PC-9 (cell line): ENCODE data around the gene PAOX. TPM values are rescaled to one million over a fixed set of nuclear protein-coding genes. Genes with fewer than 3 reads are reported as not detected.

Experiments
- BruUV-seq: library from RNA; stranded (reverse); fragments of 400-500 nt; replicated peaks from 2 replicates; lab custom pipeline; 2021; lab: Mats Ljungman, UMichigan
- CTCF ChIA-PET: fragments of 300-600 bp; sonication (Branson Sonifier 250); formaldehyde crosslinking; loops from one replicate; lab custom pipeline; 2022; ENCODE audit warnings: antibody characterized with exemption; lab: Charles Lee
- POLR2A ChIA-PET: fragments of 300-600 bp; sonication (Branson Sonifier 250); formaldehyde crosslinking; loops from one replicate; lab custom pipeline; 2022; ENCODE audit warnings: antibody characterized with exemption; ENCODE audit not compliant: unreplicated experiment; lab: Charles Lee
- DNase-seq, 2 experiments: peaks; one replicate each; pipeline versions ENCODE4 v3.0.0 to v3.0.0-alpha.2; 2015 to 2022; ENCODE audit warnings: mixed read lengths in 1 of 2
- H2AFZ ChIP-seq: fragments of 200-600 bp; sonication (generic); 2 replicates; pipeline ENCODE4 v1.8.1; 2017; ENCODE audit warnings: antibody characterized with exemption
- H3F3A ChIP-seq: fragments of 200-600 bp; sonication (generic); 2 replicates; pipeline ENCODE4 v1.8.1; 2017; ENCODE audit warnings: antibody characterized with exemption, mild to moderate bottlenecking, low read depth; ENCODE audit not compliant: insufficient read depth
- H3K27ac ChIP-seq: fragments of 200-600 bp; sonication (generic); 2 replicates; pipeline ENCODE4 v1.6.1; 2016; ENCODE audit warnings: mixed run types
- H3K27me3 ChIP-seq: fragments of 200-600 bp; sonication (generic); 2 replicates; pipeline ENCODE4 v1.6.1; 2016; ENCODE audit warnings: low read depth, mixed run types; ENCODE audit not compliant: insufficient read depth
- H3K36me3 ChIP-seq: fragments of 200-600 bp; sonication (generic); 2 replicates; pipeline ENCODE4 v1.6.1; 2016; ENCODE audit warnings: low read depth, mixed run types
- H3K4me1 ChIP-seq: fragments of 200-600 bp; sonication (generic); replicated peaks from 2 replicates; pipeline ENCODE4 v1.6.1; 2016; ENCODE audit warnings: mixed run types; ENCODE audit not compliant: insufficient read depth
- H3K4me2 ChIP-seq: fragments of 200-600 bp; sonication (generic); 2 replicates; pipeline ENCODE4 v1.6.1; 2017; ENCODE audit warnings: mixed run types
- H3K4me3 ChIP-seq: fragments of 200-600 bp; sonication (generic); 2 replicates; pipeline ENCODE4 v1.6.1; 2016; ENCODE audit warnings: mixed run types
- H3K79me2 ChIP-seq: fragments of 200-600 bp; sonication (generic); 2 replicates; pipeline ENCODE4 v1.6.1; 2017; ENCODE audit warnings: low read depth, mixed run types
- H3K9me2 ChIP-seq: fragments of 200-600 bp; sonication (generic); 2 replicates; pipeline ENCODE4 v1.8.1; 2017; ENCODE audit warnings: mild to moderate bottlenecking; ENCODE audit not compliant: insufficient read depth
- H3K9me3 ChIP-seq: fragments of 200-600 bp; sonication (generic); 2 replicates; pipeline ENCODE4 v1.8.1; 2016; ENCODE audit warnings: low read depth; ENCODE audit not compliant: insufficient read depth
- H4K20me1 ChIP-seq: fragments of 200-600 bp; sonication (generic); 2 replicates; pipeline ENCODE4 v1.8.1; 2017; ENCODE audit not compliant: insufficient read depth
- EZH2 ChIP-seq: fragments of 200-600 bp; sonication (generic); IDR thresholded peaks from 2 replicates; pipeline ENCODE4 v1.8.0; 2017; ENCODE audit warnings: antibody characterized with exemption, low read depth
- intact Hi-C: fragments of 100-400 bp; cut with micrococcal nuclease; formaldehyde crosslinking; loops from one replicate; pipeline ENCODE4 v1.10.0; 2022; ENCODE audit not compliant: unreplicated experiment
- total RNA-seq: library from RNA; stranded (reverse); gene quantifications from 2 replicates; pipeline ENCODE4 v1.2.3, GENCODE V29; 2021
- TF ChIP-seq, protein P1 (sequence below): fragments of 200-600 bp; sonication (generic); conservative IDR thresholded peaks from 2 replicates; pipeline ENCODE4 v1.6.1; 2017; ENCODE audit warnings: mixed run types, antibody characterized with exemption, mild to moderate bottlenecking, moderate library complexity

The PAOX gene
- total RNA-seq, 1 experiment from 2014 or later: 5.7 TPM

DNA sequence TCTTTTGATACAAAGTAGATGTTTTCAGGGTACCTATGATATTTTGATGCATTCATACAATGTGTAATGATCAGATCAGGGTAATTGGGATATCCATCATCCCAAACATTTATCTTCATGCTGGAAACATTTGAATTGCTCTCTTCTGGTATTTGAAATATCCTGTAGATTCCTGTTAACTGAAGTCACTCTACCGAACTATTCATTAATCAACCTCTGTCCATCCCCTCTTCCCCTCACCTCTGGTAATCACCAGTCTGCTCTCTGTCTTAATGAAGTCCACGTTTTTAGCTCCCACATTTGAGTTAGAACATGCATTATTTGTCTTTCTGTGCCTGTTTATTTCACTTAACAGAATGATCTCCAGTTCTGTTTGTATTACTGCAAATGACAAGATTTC, 26.2 kb downstream of the PAOX start:
- Histone ChIP-seq H3K4me2 (no peak overlapping the region), H3K4me3 (no peak overlapping the region), H4K20me1 (no peaks in the 10 kb centered on the region), H3K4me1 (no peaks in the 10 kb centered on the region), H3K27me3 (no peaks in the 10 kb centered on the region), H3F3A (no peaks in the 10 kb centered on the region), H3K9me2 (no peaks in the 10 kb centered on the region), H2AFZ (no peak overlapping the region), H3K79me2 (peaks cover 18% of the 10 kb centered on the region; the same call in 1 of the 2 replicates), H3K36me3 (peaks cover 7% of the 10 kb centered on the region; the same call in 1 of the 2 replicates), H3K27ac (no peak overlapping the region), H3K9me3 (no peaks in the 10 kb centered on the region)
- no peak for DNase-seq
- no TSS peak for BruUV-seq
- TF ChIP-seq, protein P1, sequence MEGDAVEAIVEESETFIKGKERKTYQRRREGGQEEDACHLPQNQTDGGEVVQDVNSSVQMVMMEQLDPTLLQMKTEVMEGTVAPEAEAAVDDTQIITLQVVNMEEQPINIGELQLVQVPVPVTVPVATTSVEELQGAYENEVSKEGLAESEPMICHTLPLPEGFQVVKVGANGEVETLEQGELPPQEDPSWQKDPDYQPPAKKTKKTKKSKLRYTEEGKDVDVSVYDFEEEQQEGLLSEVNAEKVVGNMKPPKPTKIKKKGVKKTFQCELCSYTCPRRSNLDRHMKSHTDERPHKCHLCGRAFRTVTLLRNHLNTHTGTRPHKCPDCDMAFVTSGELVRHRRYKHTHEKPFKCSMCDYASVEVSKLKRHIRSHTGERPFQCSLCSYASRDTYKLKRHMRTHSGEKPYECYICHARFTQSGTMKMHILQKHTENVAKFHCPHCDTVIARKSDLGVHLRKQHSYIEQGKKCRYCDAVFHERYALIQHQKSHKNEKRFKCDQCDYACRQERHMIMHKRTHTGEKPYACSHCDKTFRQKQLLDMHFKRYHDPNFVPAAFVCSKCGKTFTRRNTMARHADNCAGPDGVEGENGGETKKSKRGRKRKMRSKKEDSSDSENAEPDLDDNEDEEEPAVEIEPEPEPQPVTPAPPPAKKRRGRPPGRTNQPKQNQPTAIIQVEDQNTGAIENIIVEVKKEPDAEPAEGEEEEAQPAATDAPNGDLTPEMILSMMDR: no peak
- TF ChIP-seq EZH2: no peak
- ChIA-PET POLR2A (no interaction called here), CTCF (no interaction called here)
- intact Hi-C loops: no loop called here

DNA sequence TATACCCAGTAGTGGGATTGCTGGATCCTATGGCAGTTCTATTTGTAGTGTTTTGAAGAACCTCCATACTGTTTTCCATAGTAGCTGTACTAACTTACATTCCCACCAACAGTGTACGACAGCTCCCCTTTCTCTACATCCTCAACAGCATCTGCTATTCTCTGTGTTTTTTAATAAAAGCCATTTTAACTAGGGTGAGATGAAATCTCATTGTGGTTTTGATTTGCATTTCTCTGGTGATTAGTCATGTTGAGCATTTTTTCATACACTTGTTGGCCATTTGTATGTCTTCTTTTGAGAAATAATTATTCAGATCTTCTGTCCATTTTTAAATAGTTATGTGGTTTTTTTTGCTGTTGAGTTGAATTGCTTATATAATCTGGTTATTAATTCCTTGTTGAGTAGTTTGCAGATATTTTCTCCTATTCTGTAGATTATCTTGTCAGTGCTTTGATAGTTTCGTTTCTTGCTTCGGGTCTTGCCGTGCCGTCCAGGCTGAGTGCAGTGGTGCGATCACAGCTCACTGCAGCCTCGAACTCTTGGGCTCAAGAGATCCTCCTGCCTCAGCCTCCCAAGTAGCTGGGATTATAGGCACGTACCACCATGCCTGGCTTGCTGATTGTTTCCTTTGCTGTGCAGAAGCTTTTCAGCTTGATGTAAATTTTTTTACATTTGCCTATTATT, 26.9 kb downstream of the PAOX start:
- Histone ChIP-seq H3K79me2 (peaks cover 18% of the 10 kb centered on the region; the same call in 1 of the 2 replicates), H3K4me2 (no peak overlapping the region), H3K27ac (no peak overlapping the region), H3K4me1 (no peaks in the 10 kb centered on the region), H2AFZ (no peak overlapping the region), H3F3A (no peaks in the 10 kb centered on the region), H3K27me3 (no peaks in the 10 kb centered on the region), H3K4me3 (no peak overlapping the region), H3K9me2 (no peaks in the 10 kb centered on the region), H4K20me1 (no peaks in the 10 kb centered on the region), H3K36me3 (peaks cover 10% of the 10 kb centered on the region; the same call in 1 of the 2 replicates), H3K9me3 (no peaks in the 10 kb centered on the region; the same call in 1 of the 2 replicates)
- intact Hi-C loops: no loop called here
- DNase-seq: no peak
- no peak for TF ChIP-seq EZH2
- TF ChIP-seq, protein P1: no peak
- ChIA-PET POLR2A (no interaction called here), CTCF (no interaction called here)
- BruUV-seq: no TSS peak

DNA sequence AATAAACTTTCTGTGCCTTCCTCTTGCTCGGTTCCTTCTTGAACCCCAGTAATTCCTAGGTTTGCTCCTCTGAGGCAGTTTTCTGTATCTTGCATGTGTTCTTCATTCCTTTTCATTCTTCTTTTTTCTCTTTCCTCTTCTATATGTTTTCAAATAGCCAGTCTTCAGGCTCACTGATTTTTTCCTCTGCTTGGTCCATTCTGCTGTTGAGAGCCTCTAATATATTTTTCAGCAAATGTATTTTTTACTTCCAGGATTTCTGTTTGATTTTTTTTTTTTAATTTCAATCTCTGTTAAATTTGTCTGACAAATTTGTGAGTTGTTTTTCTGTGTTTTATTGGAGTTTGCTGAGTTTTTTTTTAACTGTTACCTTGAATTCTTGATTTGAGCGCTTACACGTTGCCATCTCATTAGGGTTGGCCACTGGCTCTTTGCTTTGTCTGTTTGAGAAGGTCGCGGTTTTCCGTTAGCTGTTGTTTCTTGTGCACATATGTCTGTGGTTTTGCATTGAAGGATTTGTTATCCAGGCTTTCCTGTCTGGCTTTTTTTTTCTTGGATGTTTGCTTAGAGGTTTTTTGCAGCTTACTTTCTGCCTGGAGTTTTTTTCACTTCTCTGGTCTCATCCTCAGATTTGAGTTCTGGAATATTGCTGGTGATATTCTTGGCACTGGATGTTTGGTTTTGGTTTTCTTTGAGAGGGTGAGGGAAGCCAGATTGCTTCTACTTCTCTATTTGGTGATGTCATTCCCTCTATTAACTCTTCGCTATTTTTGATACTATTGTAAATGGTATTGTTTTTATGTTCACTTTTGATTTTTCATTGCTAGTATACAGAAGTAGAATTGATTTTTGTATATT, 32.7 kb downstream of the PAOX start:
- H3K79me2 ChIP-seq: peaks cover 18% of the 10 kb centered on the region; the same call in 1 of the 2 replicates
- no peaks in the 10 kb centered on the region for H4K20me1 ChIP-seq
- H3K36me3 ChIP-seq: peaks cover 22% of the 10 kb centered on the region
- H3F3A ChIP-seq: no peaks in the 10 kb centered on the region
- no peak overlapping the region for H3K27ac ChIP-seq
- TF ChIP-seq, protein P1: no peak
- TF ChIP-seq EZH2: no peak
- H3K4me1 ChIP-seq: no peaks in the 10 kb centered on the region
- no peak overlapping the region for H3K4me2 ChIP-seq
- no peak overlapping the region for H3K4me3 ChIP-seq
- H2AFZ ChIP-seq: no peak overlapping the region
- H3K27me3 ChIP-seq: no peaks in the 10 kb centered on the region
- DNase-seq: no peak
- POLR2A ChIA-PET: no interaction called here
- intact Hi-C loops: no loop called here
- CTCF ChIA-PET: no interaction called here
- BruUV-seq: no TSS peak
- H3K9me3 ChIP-seq: peaks cover 4% of the 10 kb centered on the region; the same call in 1 of the 2 replicates
- H3K9me2 ChIP-seq: no peaks in the 10 kb centered on the region
